AG09309 (cell line): Measurements from ENCODE around the gene RAD51B.

ENCODE experiments used
- DNase-seq: peaks from one replicate; pipeline ENCODE4 v3.0.0-alpha.2; 2010; ENCODE audit warnings: low read depth
- H3K4me3 ChIP-seq: 2 replicates; pipeline ENCODE4 v1.5.1; 2011; ENCODE audit warnings: mild to moderate bottlenecking, low read depth, low read length, moderate library complexity; ENCODE audit not compliant: control insufficient read depth
- TF ChIP-seq, protein P1 (sequence below): IDR thresholded peaks from 2 replicates; pipeline ENCODE4 v1.5.1; 2011; ENCODE audit warnings: mild to moderate bottlenecking, low read depth, low read length, inconsistent platforms; ENCODE audit not compliant: insufficient read depth, control insufficient read depth; ENCODE audit errors: missing control alignments

RAD51B gene

DNA sequence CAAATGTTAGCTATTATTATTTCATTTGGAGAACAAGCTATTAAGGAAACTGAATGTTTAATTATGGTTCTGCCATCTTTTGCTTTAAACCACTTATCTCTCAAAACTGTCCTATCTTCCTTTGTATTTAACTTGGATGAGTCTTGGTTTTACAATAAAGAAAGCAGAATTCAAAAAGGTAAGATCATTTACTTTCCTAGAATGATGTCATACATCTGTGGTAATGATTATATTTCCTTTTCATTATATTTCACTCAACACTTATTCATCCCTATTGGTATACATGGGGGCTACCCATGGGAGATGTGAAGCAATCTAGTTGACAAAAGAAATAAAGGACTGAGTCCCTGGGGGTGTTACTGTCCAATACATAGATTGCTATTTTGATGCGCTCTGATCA is 516.6 kb downstream of the RAD51B start:
- TF ChIP-seq, protein P1, sequence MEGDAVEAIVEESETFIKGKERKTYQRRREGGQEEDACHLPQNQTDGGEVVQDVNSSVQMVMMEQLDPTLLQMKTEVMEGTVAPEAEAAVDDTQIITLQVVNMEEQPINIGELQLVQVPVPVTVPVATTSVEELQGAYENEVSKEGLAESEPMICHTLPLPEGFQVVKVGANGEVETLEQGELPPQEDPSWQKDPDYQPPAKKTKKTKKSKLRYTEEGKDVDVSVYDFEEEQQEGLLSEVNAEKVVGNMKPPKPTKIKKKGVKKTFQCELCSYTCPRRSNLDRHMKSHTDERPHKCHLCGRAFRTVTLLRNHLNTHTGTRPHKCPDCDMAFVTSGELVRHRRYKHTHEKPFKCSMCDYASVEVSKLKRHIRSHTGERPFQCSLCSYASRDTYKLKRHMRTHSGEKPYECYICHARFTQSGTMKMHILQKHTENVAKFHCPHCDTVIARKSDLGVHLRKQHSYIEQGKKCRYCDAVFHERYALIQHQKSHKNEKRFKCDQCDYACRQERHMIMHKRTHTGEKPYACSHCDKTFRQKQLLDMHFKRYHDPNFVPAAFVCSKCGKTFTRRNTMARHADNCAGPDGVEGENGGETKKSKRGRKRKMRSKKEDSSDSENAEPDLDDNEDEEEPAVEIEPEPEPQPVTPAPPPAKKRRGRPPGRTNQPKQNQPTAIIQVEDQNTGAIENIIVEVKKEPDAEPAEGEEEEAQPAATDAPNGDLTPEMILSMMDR: no peak
- no peak for DNase-seq
- H3K4me3 ChIP-seq: no peak overlapping the region

DNA sequence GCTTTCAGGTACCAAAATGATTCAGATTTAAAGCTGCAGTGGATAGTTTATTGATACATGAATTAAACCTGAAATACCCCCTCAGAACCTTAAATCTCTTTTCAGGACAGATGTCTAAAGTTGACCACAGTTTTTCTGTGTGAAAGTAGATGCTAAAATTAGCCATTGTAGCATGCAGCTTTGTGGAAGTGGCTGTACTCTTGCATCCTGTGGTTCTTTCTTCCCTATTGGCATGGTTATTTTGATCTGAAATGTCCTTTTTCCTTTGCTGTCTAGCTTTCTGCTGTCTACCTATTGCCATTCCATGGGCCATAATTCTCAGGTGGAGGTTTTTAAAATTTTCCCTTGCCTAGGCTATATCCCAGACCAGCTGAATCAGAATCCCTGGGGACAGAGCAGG is 517.7 kb downstream of the RAD51B start:
- no peak for DNase-seq
- H3K4me3 ChIP-seq: no peak overlapping the region
- TF ChIP-seq, protein P1: no peak

DNA sequence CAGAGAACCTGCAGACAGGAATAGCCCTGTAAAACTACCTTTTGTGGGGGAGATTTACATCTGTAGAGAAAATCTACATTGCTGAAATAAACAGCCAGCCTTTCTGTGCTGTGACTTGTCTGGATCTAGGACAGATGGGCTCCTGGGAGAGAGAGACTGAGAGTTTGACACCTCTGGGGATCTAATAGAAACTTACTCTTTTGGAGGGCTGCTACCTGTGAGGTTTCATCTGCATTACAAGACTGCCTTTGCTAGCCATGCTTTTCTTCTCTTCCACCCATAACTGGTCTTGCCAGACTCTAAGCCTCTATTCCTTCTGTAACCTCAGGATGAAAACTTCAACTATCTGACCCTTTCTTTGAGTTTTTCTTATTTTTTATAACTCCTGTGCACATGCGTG is 520.7 kb downstream of the RAD51B start:
- H3K4me3 ChIP-seq: no peak overlapping the region
- TF ChIP-seq, protein P1: no peak
- DNase-seq: no peak

DNA sequence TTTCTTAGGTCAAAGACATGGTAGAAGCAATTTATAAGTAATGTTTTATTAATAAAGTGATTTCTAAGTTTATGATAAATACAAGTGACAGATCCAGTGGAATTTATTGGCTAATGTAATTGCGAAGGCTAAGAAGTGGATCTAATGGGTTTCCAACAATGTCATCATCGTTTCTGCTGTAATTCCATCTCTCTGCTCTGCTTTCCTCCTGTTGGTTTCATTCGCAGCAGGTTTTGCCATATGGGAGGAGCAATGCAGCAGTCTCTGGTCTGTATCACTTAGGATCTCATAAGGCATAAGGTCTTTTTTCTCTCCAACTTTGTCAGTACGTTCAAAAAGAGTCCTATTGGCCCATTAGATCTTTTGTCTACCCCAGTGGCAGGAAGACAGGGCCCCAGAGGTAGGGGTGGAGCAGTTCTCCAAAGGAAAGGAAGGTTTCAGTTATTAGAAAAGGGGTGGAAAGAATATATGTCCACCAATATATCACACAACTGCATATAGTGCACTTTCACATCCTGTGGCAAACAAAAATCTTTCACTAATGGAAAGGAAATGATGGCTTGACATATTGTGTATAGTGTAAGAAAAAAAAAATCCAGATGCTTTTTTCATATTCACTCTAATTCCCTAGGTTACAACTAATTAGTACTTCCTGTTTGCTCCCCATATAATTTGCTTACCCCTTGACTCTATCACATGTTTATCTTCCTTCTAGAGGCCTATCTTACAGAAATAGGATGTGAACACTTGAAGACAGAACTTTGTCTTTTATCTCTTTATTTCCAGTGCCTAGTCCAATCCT is 522.0 kb downstream of the RAD51B start:
- no peak overlapping the region for H3K4me3 ChIP-seq
- TF ChIP-seq, protein P1: no peak
- no peak for DNase-seq

DNA sequence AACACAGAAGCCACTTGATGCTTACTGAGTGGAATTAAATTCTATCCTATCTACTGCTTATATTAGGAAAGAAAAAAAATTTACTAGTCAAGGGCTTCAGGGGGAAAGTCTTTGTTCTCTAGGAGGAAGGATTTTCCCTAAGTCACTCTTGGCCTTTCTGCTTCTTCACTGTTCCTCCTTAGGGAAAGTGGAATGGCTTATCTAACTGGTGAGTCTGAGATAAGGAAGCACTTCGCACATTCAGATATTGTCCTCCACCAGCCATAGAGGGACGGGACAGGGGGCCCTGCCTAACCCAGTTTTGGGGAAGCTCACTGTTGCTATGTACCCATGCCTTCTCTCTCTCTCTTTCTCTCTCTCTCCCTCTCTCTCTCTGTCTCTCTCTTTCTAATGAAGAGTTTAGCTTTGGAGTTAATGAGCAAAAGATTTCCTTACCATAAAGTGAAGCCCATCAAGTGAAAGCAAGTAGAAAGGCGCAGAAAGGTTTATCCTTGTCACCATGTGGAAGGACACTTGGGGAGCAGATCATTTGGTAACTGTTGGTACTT is 522.7 kb downstream of the RAD51B start:
- H3K4me3 ChIP-seq: no peak overlapping the region
- no peak for DNase-seq
- TF ChIP-seq, protein P1: no peak

DNA sequence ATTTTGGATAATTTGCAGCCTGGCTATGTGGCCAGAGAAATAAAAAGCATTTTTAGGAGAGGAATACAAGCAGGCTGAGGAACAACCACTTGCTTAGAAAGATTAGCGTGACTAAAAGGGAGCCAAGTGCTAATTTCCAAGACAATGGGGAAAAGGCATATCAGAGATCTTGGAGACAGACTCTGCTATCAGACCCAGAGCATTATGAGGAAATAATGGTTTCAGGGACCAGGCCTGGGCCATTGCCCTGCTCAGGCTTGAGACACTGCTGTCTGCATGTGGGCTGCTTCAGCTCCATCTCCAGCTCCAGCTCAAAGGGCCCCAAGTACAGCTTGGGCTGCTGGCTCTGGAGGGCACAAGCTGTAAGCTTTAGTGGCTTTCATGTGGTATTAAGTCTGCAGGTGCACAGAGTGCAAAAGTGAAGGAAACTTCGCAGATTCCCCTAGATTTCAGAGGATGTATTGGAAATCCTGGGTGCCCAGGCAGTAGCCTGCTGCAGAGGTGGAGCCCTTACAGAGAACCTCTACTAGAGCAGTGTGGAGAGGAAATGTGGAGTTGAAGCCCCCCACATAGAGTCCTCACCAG is 524.0 kb downstream of the RAD51B start:
- no peak for DNase-seq
- no peak overlapping the region for H3K4me3 ChIP-seq
- TF ChIP-seq, protein P1: no peak

DNA sequence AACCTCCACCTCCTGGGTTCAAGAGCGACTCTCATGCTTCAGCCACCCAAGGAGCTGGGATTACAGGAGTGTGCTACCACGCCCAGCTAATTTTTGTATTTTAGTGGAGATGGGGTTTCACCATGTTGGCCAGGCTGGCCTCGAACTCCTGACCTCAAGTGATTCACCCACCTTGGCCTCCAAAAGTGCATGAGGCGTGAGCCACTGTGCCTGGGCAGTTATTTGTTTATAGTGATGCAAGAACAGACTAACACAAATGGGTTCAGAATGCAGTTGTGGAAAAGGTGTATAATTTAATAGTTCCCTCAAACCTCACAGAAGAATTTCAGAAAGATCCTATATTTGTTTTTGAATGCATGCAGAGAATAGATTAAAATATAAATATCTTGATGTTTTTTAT is 526.2 kb downstream of the RAD51B start:
- H3K4me3 ChIP-seq: no peak overlapping the region
- TF ChIP-seq, protein P1: no peak
- DNase-seq: no peak
